ENCODE results near the gene MRPL50. TPM values are rescaled to one million over a fixed set of nuclear protein-coding genes. Genes with fewer than 3 reads are reported as not detected.

Gene MRPL50
- total RNA-seq, 1 experiment from 2014 or later: 23.0 TPM

- no peak overlapping the region for H3K4me3 ChIP-seq (ENCODE audit: insufficient read depth, low read depth, low read length)
- no peaks in the 10 kb centered on the region for H3K27me3 ChIP-seq (ENCODE audit: control insufficient read depth, insufficient read depth, low read length)
- DNase-seq: no peak
- no peaks in the 10 kb centered on the region for H3K36me3 ChIP-seq (replicated peaks; ENCODE audit: control insufficient read depth, insufficient read depth, low read length)
Observed at GRCh38 chr9:101353683-101354082, 44.7 kb downstream of the MRPL50 start.

DNA sequence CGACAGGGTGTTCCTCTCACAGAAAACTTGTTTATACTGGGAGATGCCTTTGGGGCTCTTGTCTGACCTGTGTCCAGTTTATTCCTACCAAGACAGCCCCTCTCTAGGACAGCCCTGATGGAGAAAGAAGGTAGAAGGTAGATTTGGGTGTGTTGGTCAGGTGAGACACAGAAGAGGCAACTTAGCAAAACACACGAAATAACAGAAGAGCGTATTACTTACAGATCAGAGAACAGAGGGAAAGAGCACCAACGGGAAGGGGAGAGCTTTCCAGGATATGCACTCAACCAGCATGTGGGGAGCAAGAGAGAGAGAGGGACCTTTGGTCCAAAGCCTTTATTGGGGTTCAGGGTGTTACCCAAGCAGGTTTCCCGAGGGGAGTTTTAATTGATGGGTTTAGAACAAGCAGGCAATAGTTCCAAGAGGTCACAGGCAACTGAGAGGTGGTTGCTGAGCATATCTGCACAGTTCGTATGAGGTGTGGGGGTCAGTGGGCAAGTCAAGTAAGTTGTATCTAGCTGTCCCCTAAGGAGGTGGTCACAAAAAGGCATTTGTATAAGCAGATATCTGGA lies 45.4 kb downstream of the MRPL50 start:
- Histone ChIP-seq H3K36me3 (replicated peaks; ENCODE audit: control insufficient read depth, insufficient read depth, low read length) (no peaks in the 10 kb centered on the region), H3K27me3 (ENCODE audit: control insufficient read depth, insufficient read depth, low read length) (no peaks in the 10 kb centered on the region), H3K4me3 (ENCODE audit: insufficient read depth, low read depth, low read length) (no peak overlapping the region)
- no peak for DNase-seq

GRCh38 chr9:101350285-101350684 lies 48.1 kb downstream of the MRPL50 start:
- DNase-seq: no peak
- H3K36me3 ChIP-seq (replicated peaks; ENCODE audit: control insufficient read depth, insufficient read depth, low read length): no peaks in the 10 kb centered on the region
- no peak overlapping the region for H3K4me3 ChIP-seq (ENCODE audit: insufficient read depth, low read depth, low read length)
- no peaks in the 10 kb centered on the region for H3K27me3 ChIP-seq (ENCODE audit: control insufficient read depth, insufficient read depth, low read length)

DNA sequence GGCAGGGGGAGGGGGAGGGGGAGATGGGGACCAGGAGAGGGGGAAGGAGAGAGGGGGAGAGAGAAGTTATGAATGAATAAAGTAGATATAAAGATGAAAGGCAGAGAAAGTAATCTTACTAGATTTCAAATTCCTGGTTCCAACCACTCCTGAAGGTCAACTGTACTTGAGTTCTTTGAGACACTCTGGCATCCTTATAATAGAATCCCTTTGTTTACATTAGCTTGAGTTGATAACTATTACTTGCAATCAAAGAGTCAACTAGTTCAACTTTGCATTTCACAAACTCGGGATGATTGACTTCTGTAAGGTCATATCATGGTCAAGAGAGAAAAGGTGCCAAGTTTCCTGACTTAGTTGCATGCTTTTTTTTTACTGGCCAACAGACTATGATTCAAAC lies 55.8 kb downstream of the MRPL50 start:
- no peak overlapping the region for H3K4me3 ChIP-seq (ENCODE audit: insufficient read depth, low read depth, low read length)
- no peaks in the 10 kb centered on the region for H3K36me3 ChIP-seq (replicated peaks; ENCODE audit: control insufficient read depth, insufficient read depth, low read length)
- no peak for DNase-seq
- H3K27me3 ChIP-seq (ENCODE audit: control insufficient read depth, insufficient read depth, low read length): no peaks in the 10 kb centered on the region; the same call in 1 of the 2 replicates

- Histone ChIP-seq H3K4me3 (ENCODE audit: insufficient read depth, low read depth, low read length) (no peak overlapping the region), H3K27me3 (ENCODE audit: control insufficient read depth, insufficient read depth, low read length) (no peaks in the 10 kb centered on the region; the same call in 1 of the 2 replicates), H3K36me3 (replicated peaks; ENCODE audit: control insufficient read depth, insufficient read depth, low read length) (no peaks in the 10 kb centered on the region)
- no peak for DNase-seq
Observed at GRCh38 chr9:101341958-101342357, 56.5 kb downstream of the MRPL50 start.

Other genes with a start within 250 kb of the MRPL50 start
- 0.10 TPM in 1 of 2 replicates, not detected in the other for gene BAAT, start 13.6 kb downstream of the MRPL50 start, total RNA-seq (2014; rRNA removed; shearing (Covaris generic))
- 9.9 and 13.2 TPM in 2 replicates for gene ZNF189, start 233 bp upstream of the MRPL50 start, total RNA-seq (2014; rRNA removed; shearing (Covaris generic))
- not detected in 2 replicates for gene ALDOB, start 37.2 kb upstream of the MRPL50 start, total RNA-seq (2014; rRNA removed; shearing (Covaris generic))
- 21.8 and 24.9 TPM in 2 replicates for gene RNF20, start 135.2 kb upstream of the MRPL50 start, total RNA-seq (2014; rRNA removed; shearing (Covaris generic))
- gene PPP3R2, start 196.4 kb upstream of the MRPL50 start, total RNA-seq (2014; rRNA removed; shearing (Covaris generic)): not detected in 2 replicates